Heart left ventricle (tissue), 16 donors: ENCODE measurements around the gene CINP. TPM values are rescaled to one million over a fixed set of nuclear protein-coding genes. Genes with fewer than 3 reads are reported as not detected.

Experiments used
- ATAC-seq, 4 donors: fragments of 200-7000 bp; cut with Tn5 transposase; one replicate each; pipeline ENCODE4 v1.9.1; 2020 to 2022; ENCODE audit warnings: moderate library complexity in 4 of 4, mild to moderate bottlenecking in 3 of 4, moderate number of reproducible peaks in 1 of 4
- DNase-seq, 5 donors: peaks; one replicate each; pipeline ENCODE4 v3.0.0-alpha.2; 2020
- H3K27ac ChIP-seq, 12 donors: fragments of 200-600 bp; sonication (generic) in 4 of 12; one replicate each; pipeline versions ENCODE4 v1.5.0 to v1.8.0; 2016 to 2022; ENCODE audit warnings: mild to moderate bottlenecking in 2 of 12
- H3K27me3 ChIP-seq, 9 donors: fragments of 200-600 bp; sonication (generic) in 2 of 9; one replicate each; pipeline versions ENCODE4 v1.5.1 to v1.8.0; 2016 to 2022; ENCODE audit warnings: mild to moderate bottlenecking in 3 of 9
- H3K36me3 ChIP-seq, 9 donors: fragments of 200-600 bp; sonication (generic) in 2 of 9; one replicate each; pipeline versions ENCODE4 v1.5.0 to v1.8.0; 2018 to 2022; ENCODE audit warnings: mild to moderate bottlenecking in 2 of 9
- H3K4me1 ChIP-seq, 12 donors: fragments of 200-600 bp; sonication (generic) in 4 of 12; one replicate each; pipeline versions ENCODE4 v1.5.0 to v1.8.0; 2016 to 2022; ENCODE audit warnings: mild to moderate bottlenecking in 3 of 12
- H3K4me3 ChIP-seq, 12 donors: fragments of 200-600 bp; sonication (generic) in 4 of 12; one replicate each; pipeline versions ENCODE4 v1.5.0 to v1.8.0; 2017 to 2022; ENCODE audit warnings: mild to moderate bottlenecking in 9 of 12, moderate library complexity in 4 of 12
- H3K9me3 ChIP-seq, 12 donors: fragments of 200-600 bp; sonication (generic) in 4 of 12; one replicate each; pipeline versions ENCODE4 v1.5.0 to v1.8.0; 2016 to 2022; ENCODE audit warnings: mild to moderate bottlenecking in 1 of 12
- CTCF ChIP-seq, 12 donors: fragments of 200-600 bp; sonication (generic) in 4 of 12; IDR thresholded peaks; one replicate each; pipeline versions ENCODE4 v1.5.0 to v1.8.0; 2018 to 2022; ENCODE audit warnings: antibody characterized with exemption in 12 of 12, mild to moderate bottlenecking in 5 of 12
- POLR2A ChIP-seq, 2 donors: fragments of 450-650 bp; IDR thresholded peaks; one replicate each; pipeline ENCODE4 v1.6.1; 2017; ENCODE audit warnings: antibody characterized with exemption in 2 of 2, mild to moderate bottlenecking in 2 of 2, moderate library complexity in 2 of 2
- WGBS, 4 donors: extraction: QIAGEN DNeasy Blood & Tissue Kit in 2 of 4; methylation state at CpG; one replicate each; pipeline versions ENCODE4 v1.1.5 to v1.1.7; 2013 to 2018; 5-methylcytosine and 5-hydroxymethylcytosine counted together
- intact Hi-C, 10 donors: fragments of 100-400 bp; cut with DNase I; formaldehyde crosslinking; loops; one replicate each; pipeline versions ENCODE4 v1.11.1 to v1.14.2; 2022
- polyA plus RNA-seq, 2 donors: library from polyadenylated mRNA; stranded (reverse); fragments of 200-250 nt; gene quantifications; one replicate each; pipeline ENCODE4 v1.2.3, GENCODE V29; 2013
- total RNA-seq, 9 donors: library from RNA; depleted of rRNA in 2 of 9; stranded (reverse); fragments of >200 nt in 2 of 9; fragmentation: NEBNext Ultra II Directional in 3 of 9; extraction: Animal tissue kit (Norgen Biotek cat#: 25700) in 3 of 9; gene quantifications; one replicate each; pipeline versions ENCODE4 v1.1.0 to v1.2.4, GENCODE V29; 2016 to 2023
- donor health status: ischemic (EF 13 %, LVEDD 7.1; RV severe dilation, severe dysfunction).
- donor health status: healthy with polysubstance abuse.
- donor health status: DM: no; HTN: yes; CAD: no.
- donor health status: DM: no; HTN: no; CAD: no.
- donor health status: ischemic (EF 25% LVEDD 6.9; RV normal size, moderate dysfunction).
- donor health status: ischemic (EF 25% LVEDD 5.7; RV mildly dilated, moderate dysfunction).
- donor health status: healthy.
- donor health status: DM: yes; HTN: yes; CAD: no.
- donor health status: ischemic (EF 35%, LVEDD 5.7; RV mildly dilated, moderate dysfunction).
- donor health status: nonischemic (EF 11% LVEDD 7.7; RV severe dilation, severe dysfunction).
- donor health status: DM: yes; HTN: yes; CAD: no.
- donor health status: PGD.
- donor health status: ischemic (EF 29% LVEDD 5.4; RV normal size, mild dysfunction).
- donor health status: nonischemic (EF 23%, LVEDD 6.1; RV moderate dilation, normal function).

CINP gene
- total and polyA plus RNA-seq, 11 donors: 26.4 to 51.6 (median 35.3) TPM

GRCh38 chr14:102390064-102390855 is 27.6 kb upstream of the CINP start:
- ATAC-seq: no peak

DNA sequence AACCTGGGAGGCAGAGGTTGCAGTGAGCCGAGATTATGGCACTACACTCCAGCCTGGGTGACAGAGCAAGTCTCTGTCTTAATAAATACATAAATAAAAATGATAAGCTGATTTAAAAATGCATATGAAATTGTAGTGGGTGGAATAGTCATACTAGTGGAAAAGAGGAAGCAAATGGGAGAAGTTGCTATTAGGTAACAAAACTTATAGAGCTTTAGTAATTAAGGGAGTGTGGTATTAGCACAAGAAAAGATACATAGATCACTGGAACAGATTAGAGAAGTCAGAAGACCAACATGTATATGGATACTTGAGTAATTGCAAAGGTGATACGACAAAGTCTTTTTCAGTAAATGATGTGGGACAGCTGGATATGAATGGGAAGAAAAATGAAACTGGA is 26.6 kb upstream of the CINP start:
- TF ChIP-seq CTCF (IDR thresholded peaks at IDR 0.05) (no peak), POLR2A (IDR thresholded peaks at IDR 0.05) (no peak)
- Histone ChIP-seq H3K9me3 (no peaks in the 10 kb centered on the region), H3K4me1 (peaks cover 0 to 23% (median 12%) of the 10 kb centered on the region in 12 donors), H3K4me3 (no peak overlapping the region), H3K27ac (peak overlapping the region in 1 of 12 donors; percentile 13), H3K27me3 (no peaks in the 10 kb centered on the region), H3K36me3 (peaks cover 0 to 30% (median 5%) of the 10 kb centered on the region in 9 donors)
- intact Hi-C loops: no loop called here
- ATAC-seq (no peak), DNase-seq (no peak)
- 93 to 98% (median 96%) methylated on average over 2 of the region's 2 CpGs for WGBS, 4 donors

More at GRCh38 chr14:102390064-102390855, 27.6 kb upstream of the CINP start:
- Histone ChIP-seq H3K4me3 (no peak overlapping the region), H3K27ac (peak overlapping the region in 2 of 12 donors; percentile 9 to 13), H3K36me3 (peaks cover 0 to 27% (median 5%) of the 10 kb centered on the region in 9 donors), H3K4me1 (peaks cover 0 to 23% (median 12%) of the 10 kb centered on the region in 12 donors), H3K27me3 (no peaks in the 10 kb centered on the region), H3K9me3 (no peaks in the 10 kb centered on the region)
- intact Hi-C loops: no loop called here
- DNase-seq: no peak
- WGBS, 4 donors: 62 to 80% (median 71%) methylated on average over 2 of the region's 2 CpGs
- TF ChIP-seq POLR2A (IDR thresholded peaks at IDR 0.05) (no peak), CTCF (IDR thresholded peaks at IDR 0.05) (no peak)

DNA sequence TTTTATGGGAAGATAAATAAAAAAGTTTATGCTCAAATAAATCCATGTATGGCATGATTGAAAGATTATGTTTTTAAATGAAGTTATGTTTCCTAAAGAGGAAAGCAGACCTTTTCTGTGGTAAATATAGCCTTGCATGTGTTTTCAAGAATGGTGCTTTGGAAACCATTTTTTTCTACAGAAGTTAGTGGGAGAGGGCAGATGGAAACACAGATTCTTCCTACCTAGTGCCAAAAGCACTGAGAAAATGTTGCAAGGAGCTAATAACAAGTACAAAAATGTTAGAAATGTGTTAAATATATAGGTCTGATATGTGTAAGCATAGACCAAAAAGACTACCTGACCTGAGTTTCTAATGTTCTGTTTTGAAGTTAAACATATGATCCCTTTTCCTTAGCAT is 24.4 kb upstream of the CINP start:
- no peak for DNase-seq
- intact Hi-C loops: no loop called here

More for the DNA sequence above, 24.4 kb upstream of the CINP start:
- Histone ChIP-seq H3K4me3 (no peak overlapping the region), H3K9me3 (no peaks in the 10 kb centered on the region), H3K36me3 (peaks cover 0 to 48% (median 9%) of the 10 kb centered on the region in 9 donors), H3K27ac (no peak overlapping the region), H3K4me1 (peaks cover 0 to 18% (median 8%) of the 10 kb centered on the region in 12 donors), H3K27me3 (no peaks in the 10 kb centered on the region)
- TF ChIP-seq POLR2A (IDR thresholded peaks at IDR 0.05): no peak
- TF ChIP-seq CTCF (IDR thresholded peaks at IDR 0.05): no peak
- no peak for ATAC-seq
